CD4-positive, CD25-positive, alpha-beta regulatory T cell (primary cell): ENCODE data around the gene TXNDC9. TPM values are rescaled to one million over a fixed set of nuclear protein-coding genes. Genes with fewer than 3 reads are reported as not detected.
"Not testable (repeated sequence)": the region's sequence is repeated elsewhere in the genome, so short reads cannot be mapped to it uniquely, and the experiment has no call there.

Experiments
- ATAC-seq, 2 donors: fragments of 150-1000 bp; cut with Tn5 transposase; one replicate each; pipeline ENCODE4 v1.10.0; 2021; ENCODE audit warnings: low read depth in 2 of 2, moderate number of reproducible peaks in 2 of 2, moderate library complexity in 1 of 2
- DNase-seq, 3 donors: peaks; one replicate each; pipeline versions ENCODE4 v3.0.0 to v3.0.0-alpha.2; 2012 to 2022; ENCODE audit warnings: mixed read lengths in 1 of 3
- H3K27ac ChIP-seq: one replicate; pipeline ENCODE4 v1.7.0; 2013; ENCODE audit warnings: mild to moderate bottlenecking, low read length; ENCODE audit not compliant: insufficient read depth, poor library complexity, severe bottlenecking
- H3K27me3 ChIP-seq: one replicate; pipeline ENCODE4 v1.7.0; 2013; ENCODE audit warnings: low read length; ENCODE audit not compliant: control insufficient read depth, insufficient read depth
- H3K36me3 ChIP-seq: one replicate; pipeline ENCODE4 v1.7.0; 2013; ENCODE audit warnings: mild to moderate bottlenecking, low read length, moderate library complexity; ENCODE audit not compliant: control insufficient read depth, insufficient read depth
- H3K4me1 ChIP-seq: 2 replicates; pipeline ENCODE4 v1.7.0; 2013; ENCODE audit warnings: mild to moderate bottlenecking, low read length; ENCODE audit not compliant: insufficient read depth, control insufficient read depth, poor library complexity, severe bottlenecking
- H3K4me3 ChIP-seq: one replicate; pipeline ENCODE4 v1.7.0; 2013; ENCODE audit warnings: low read depth, mild to moderate bottlenecking, low read length, moderate library complexity
- H3K9me3 ChIP-seq, 2 experiments: 1 replicate in 1 of 2; 2 replicates in 1 of 2; pipeline ENCODE4 v1.7.0; 2013; ENCODE audit warnings: low read length in 2 of 2, mild to moderate bottlenecking in 1 of 2, moderate library complexity in 1 of 2; ENCODE audit not compliant: control insufficient read depth in 2 of 2
- H3K27ac Mint-ChIP-seq, 3 donors: one replicate each; pipeline ENCODE4 v1.8.0; 2020 to 2022; ENCODE audit warnings: mild to moderate bottlenecking in 3 of 3, mixed read lengths in 3 of 3, moderate library complexity in 2 of 3
- H3K27me3 Mint-ChIP-seq: one replicate; pipeline ENCODE4 v1.8.0; 2022; ENCODE audit warnings: mild to moderate bottlenecking, mixed read lengths
- H3K36me3 Mint-ChIP-seq: one replicate; pipeline ENCODE4 v1.8.0; 2020; ENCODE audit warnings: mixed read lengths
- H3K4me1 Mint-ChIP-seq, 4 donors: one replicate each; pipeline ENCODE4 v1.8.0; 2020 to 2022; ENCODE audit warnings: mixed read lengths in 4 of 4, mild to moderate bottlenecking in 1 of 4
- H3K4me3 Mint-ChIP-seq, 4 donors: one replicate each; pipeline ENCODE4 v1.8.0; 2020 to 2022; ENCODE audit warnings: mild to moderate bottlenecking in 4 of 4, mixed read lengths in 4 of 4, moderate library complexity in 3 of 4
- H3K9me3 Mint-ChIP-seq, 7 donors: one replicate each; pipeline ENCODE4 v1.8.0; 2020 to 2022; ENCODE audit warnings: mixed read lengths in 7 of 7, mild to moderate bottlenecking in 3 of 7, moderate library complexity in 2 of 7
- polyA plus RNA-seq, 4 donors: library from polyadenylated mRNA; unstranded; fragments of 300-500 nt; fragmentation: Illumina TruSeq; gene quantifications; one replicate each; pipeline ENCODE4 v1.2.3, GENCODE V29; 2021
- total RNA-seq: library from RNA; stranded (reverse); gene quantifications from one replicate; pipeline ENCODE4 v1.2.3, GENCODE V29; 2022

TXNDC9 gene
- total and polyA plus RNA-seq, 5 donors from 2014 or later: 15.1 to 83.6 (median 69.7) TPM

- peaks cover 0 to 15% (median 0%) of the 10 kb centered on the region in 7 donors for H3K9me3 Mint-ChIP-seq
- peaks cover 23% of the 10 kb centered on the region for H3K36me3 Mint-ChIP-seq
- H3K4me3 Mint-ChIP-seq: no peak overlapping the region
- Histone ChIP-seq H3K36me3 (no peaks in the 10 kb centered on the region), H3K27me3 (no peaks in the 10 kb centered on the region), H3K9me3 (no peaks in the 10 kb centered on the region), H3K4me3 (no peak overlapping the region), H3K4me1 (no peaks in the 10 kb centered on the region), H3K27ac (no peak overlapping the region)
- H3K27me3 Mint-ChIP-seq: no peaks in the 10 kb centered on the region
- H3K27ac Mint-ChIP-seq: no peak overlapping the region
- no peaks in the 10 kb centered on the region for H3K4me1 Mint-ChIP-seq
- ATAC-seq (no peak), DNase-seq (no peak)
These were observed 57.3 kb downstream of the TXNDC9 start for GRCh38 chr2:99278793-99279291.

- not testable (repeated sequence) for H3K4me1 Mint-ChIP-seq, H3K27ac ChIP-seq, H3K4me3 ChIP-seq, H3K4me3 Mint-ChIP-seq, H3K27ac Mint-ChIP-seq, H3K9me3 ChIP-seq, H3K36me3 ChIP-seq, H3K27me3 Mint-ChIP-seq, ATAC-seq, DNase-seq, H3K27me3 ChIP-seq, H3K4me1 ChIP-seq
- H3K9me3 Mint-ChIP-seq: peaks cover 0 to 15% (median 0%) of the 10 kb centered on the region in 7 donors
- peaks cover 19% of the 10 kb centered on the region for H3K36me3 Mint-ChIP-seq
These were observed 57.9 kb downstream of the TXNDC9 start for GRCh38 chr2:99278195-99278765.

GRCh38 chr2:99275882-99276281 lies 60.3 kb downstream of the TXNDC9 start:
- DNase-seq (no peak), ATAC-seq (no peak)
- Mint-ChIP-seq H3K27me3 (no peaks in the 10 kb centered on the region), H3K4me3 (no peak overlapping the region), H3K9me3 (peaks cover 0 to 20% (median 6%) of the 10 kb centered on the region in 7 donors), H3K4me1 (no peaks in the 10 kb centered on the region), H3K36me3 (peaks cover 19% of the 10 kb centered on the region), H3K27ac (no peak overlapping the region)
- H3K4me1 ChIP-seq: no peaks in the 10 kb centered on the region
- H3K27ac ChIP-seq: no peak overlapping the region
- peaks cover 3 to 4% of the 10 kb centered on the region in 2 experiments for H3K9me3 ChIP-seq
- H3K4me3 ChIP-seq: no peak overlapping the region
- no peaks in the 10 kb centered on the region for H3K36me3 ChIP-seq
- H3K27me3 ChIP-seq: no peaks in the 10 kb centered on the region

Other genes with a start within 250 kb of the TXNDC9 start
- gene C2orf15, start 194.6 kb downstream of the TXNDC9 start, total RNA-seq: 2.0 TPM
- gene C2orf15, start 194.6 kb downstream of the TXNDC9 start, polyA plus RNA-seq: 1 to 10 TPM; 2.1 to 5.4 (median 3.2) TPM
- 7.7 TPM for gene TSGA10, start 181.4 kb downstream of the TXNDC9 start, total RNA-seq
- 10 to 100 TPM in 3 of 4 donors, 1 to 10 TPM in 1; 9.1 to 17.2 (median 14.6) TPM for gene TSGA10, start 181.4 kb downstream of the TXNDC9 start, polyA plus RNA-seq
- gene LIPT1, start 181.4 kb downstream of the TXNDC9 start, total RNA-seq: 11.5 TPM
- gene LIPT1, start 181.4 kb downstream of the TXNDC9 start, polyA plus RNA-seq: 10 to 100 TPM; 17.2 to 27.4 (median 25.6) TPM
- 32.1 TPM for gene MITD1, start 155.3 kb downstream of the TXNDC9 start, total RNA-seq
- 10 to 100 TPM; 49.8 to 69.1 (median 52.8) TPM for gene MITD1, start 155.3 kb downstream of the TXNDC9 start, polyA plus RNA-seq
- gene MRPL30, start 155.1 kb downstream of the TXNDC9 start, total RNA-seq: 13.9 TPM
- 10 to 100 TPM; 15.8 to 19.8 (median 17.2) TPM for gene MRPL30, start 155.1 kb downstream of the TXNDC9 start, polyA plus RNA-seq
- gene LYG2, start 80.7 kb downstream of the TXNDC9 start, total RNA-seq: not detected
- gene LYG2, start 80.7 kb downstream of the TXNDC9 start, polyA plus RNA-seq: not detected
- 2.0 TPM for gene LYG1, start 35.1 kb downstream of the TXNDC9 start, total RNA-seq
- gene LYG1, start 35.1 kb downstream of the TXNDC9 start, polyA plus RNA-seq: under 1 TPM in 1 of 4 donors, not detected in 3; 0.46 TPM
- gene EIF5B, start 1.1 kb upstream of the TXNDC9 start, total RNA-seq: 38.0 TPM
- 1 to 10 TPM; 2.9 to 4.6 (median 4.0) TPM for gene EIF5B, start 1.1 kb upstream of the TXNDC9 start, polyA plus RNA-seq
- 60.3 TPM for gene REV1, start 153.7 kb upstream of the TXNDC9 start, total RNA-seq
- 10 to 100 TPM; 12.4 to 18.6 (median 16.9) TPM for gene REV1, start 153.7 kb upstream of the TXNDC9 start, polyA plus RNA-seq